Vagina (tissue), 2 donors: Measurements from ENCODE around the gene HIRA.
"Not testable (repeated sequence)": the region's sequence is repeated elsewhere in the genome, so short reads cannot be mapped to it uniquely, and the experiment has no call there.

Source experiments
- CTCF ChIP-seq, 3 experiments: fragments of 450-650 bp in 2 of 3; fragments of 200-600 bp in 1 of 3; sonication (generic) in 1 of 3; IDR thresholded peaks; one replicate each; pipeline ENCODE4 v1.5.1; 2017 to 2019; ENCODE audit warnings: antibody characterized with exemption in 3 of 3, mild to moderate bottlenecking in 2 of 3, moderate library complexity in 2 of 3
- POLR2AphosphoS5 ChIP-seq, 2 donors: sonication (generic); formaldehyde crosslinking; IDR thresholded peaks; one replicate each; pipeline ENCODE4 v1.9.0; 2017; ENCODE audit warnings: antibody characterized with exemption in 2 of 2, mild to moderate bottlenecking in 2 of 2, low read depth in 1 of 2; ENCODE audit not compliant: insufficient read depth in 1 of 2

DNA sequence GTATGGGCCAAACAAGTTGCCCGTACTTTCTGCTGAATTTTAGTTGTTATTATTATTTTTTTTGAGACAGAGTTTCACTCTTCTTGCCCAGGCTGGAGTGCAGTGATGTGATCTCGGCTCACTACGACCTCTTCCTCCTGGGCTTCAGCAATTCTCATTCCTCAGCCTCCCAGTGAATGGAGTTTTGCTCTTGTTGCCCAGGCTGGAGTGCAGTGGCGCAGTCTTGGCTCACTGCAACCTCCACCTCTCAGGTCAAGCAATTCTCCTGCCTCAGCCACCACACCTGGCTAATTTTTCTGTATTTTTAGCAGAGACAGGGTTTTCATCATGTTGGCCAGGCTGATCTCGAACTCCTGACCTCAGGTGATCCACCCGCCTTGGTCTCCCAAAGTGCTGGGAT is 125.0 kb downstream of the HIRA start:
- TF ChIP-seq POLR2AphosphoS5 (IDR thresholded peaks at IDR 0.05; ENCODE audit: insufficient read depth in 1 of 2, low read depth in 1 of 2); CTCF (IDR thresholded peaks at IDR 0.05): not testable (repeated sequence)
